Gastroesophageal sphincter (tissue), 3 donors: ENCODE results near the gene ACSM3.

Experiments used
- CTCF ChIP-seq, 4 experiments: fragments of 200-600 bp in 2 of 4; fragments of 450-650 bp in 2 of 4; sonication (generic) in 1 of 4; IDR thresholded peaks; one replicate each; pipeline ENCODE4 v1.5.1; 2017 to 2019; ENCODE audit warnings: antibody characterized with exemption in 4 of 4, mild to moderate bottlenecking in 2 of 4, moderate library complexity in 2 of 4
- EP300 ChIP-seq: sonication (generic); formaldehyde crosslinking; IDR thresholded peaks from one replicate; pipeline ENCODE4 v1.6.1; 2017; ENCODE audit warnings: antibody characterized with exemption, mild to moderate bottlenecking
- POLR2A ChIP-seq, 2 donors: fragments of 450-650 bp; IDR thresholded peaks; one replicate each; pipeline ENCODE4 v1.6.1; 2017; ENCODE audit warnings: antibody characterized with exemption in 2 of 2, mild to moderate bottlenecking in 2 of 2, moderate library complexity in 1 of 2
- POLR2AphosphoS5 ChIP-seq: sonication (generic); formaldehyde crosslinking; IDR thresholded peaks from one replicate; pipeline ENCODE4 v1.6.1; 2017; ENCODE audit warnings: antibody characterized with exemption

GRCh38 chr16:20830372-20830771 lies 66.6 kb downstream of the ACSM3 start:
- TF ChIP-seq CTCF (IDR thresholded peaks at IDR 0.05) = no peak
- no peak for TF ChIP-seq POLR2A (IDR thresholded peaks at IDR 0.05)
- no peak for TF ChIP-seq EP300
- no peak for TF ChIP-seq POLR2AphosphoS5
